MM.1S (cell line): ENCODE measurements around the gene FECH.

ENCODE experiments used
- CTCF ChIP-seq: fragments of 300-600 bp; sonication (generic); IDR thresholded peaks from 2 replicates; pipeline ENCODE4 v1.5.1; 2016; ENCODE audit warnings: antibody characterized with exemption, low read length, mixed read lengths
- EZH2 ChIP-seq: fragments of 300-600 bp; sonication (generic); optimal IDR thresholded peaks from 2 replicates; pipeline ENCODE3; 2017; ENCODE audit warnings: low read depth, mild to moderate bottlenecking, antibody characterized with exemption, low read length, mixed read lengths
- EZH2phosphoT487 ChIP-seq: fragments of 300-600 bp; sonication (generic); IDR thresholded peaks from 2 replicates; pipeline ENCODE4 v1.6.1; 2018; ENCODE audit warnings: antibody characterized with exemption, low read length

- TF ChIP-seq CTCF (no peak), EZH2phosphoT487 (no peak), EZH2 (no peak)
Observed at GRCh38 chr18:57583297-57583835, 3.1 kb downstream of the FECH start.
